ENCODE results near the gene DIP2C.

- TF ChIP-seq CTCF (IDR thresholded peaks at IDR 0.05) (no peak), POLR2A (IDR thresholded peaks at IDR 0.05) (no peak)
Measured at GRCh38 chr10:489330-489729, 200.1 kb downstream of the DIP2C start.
